ENCODE data around the gene STARD5.

Gene STARD5

DNA sequence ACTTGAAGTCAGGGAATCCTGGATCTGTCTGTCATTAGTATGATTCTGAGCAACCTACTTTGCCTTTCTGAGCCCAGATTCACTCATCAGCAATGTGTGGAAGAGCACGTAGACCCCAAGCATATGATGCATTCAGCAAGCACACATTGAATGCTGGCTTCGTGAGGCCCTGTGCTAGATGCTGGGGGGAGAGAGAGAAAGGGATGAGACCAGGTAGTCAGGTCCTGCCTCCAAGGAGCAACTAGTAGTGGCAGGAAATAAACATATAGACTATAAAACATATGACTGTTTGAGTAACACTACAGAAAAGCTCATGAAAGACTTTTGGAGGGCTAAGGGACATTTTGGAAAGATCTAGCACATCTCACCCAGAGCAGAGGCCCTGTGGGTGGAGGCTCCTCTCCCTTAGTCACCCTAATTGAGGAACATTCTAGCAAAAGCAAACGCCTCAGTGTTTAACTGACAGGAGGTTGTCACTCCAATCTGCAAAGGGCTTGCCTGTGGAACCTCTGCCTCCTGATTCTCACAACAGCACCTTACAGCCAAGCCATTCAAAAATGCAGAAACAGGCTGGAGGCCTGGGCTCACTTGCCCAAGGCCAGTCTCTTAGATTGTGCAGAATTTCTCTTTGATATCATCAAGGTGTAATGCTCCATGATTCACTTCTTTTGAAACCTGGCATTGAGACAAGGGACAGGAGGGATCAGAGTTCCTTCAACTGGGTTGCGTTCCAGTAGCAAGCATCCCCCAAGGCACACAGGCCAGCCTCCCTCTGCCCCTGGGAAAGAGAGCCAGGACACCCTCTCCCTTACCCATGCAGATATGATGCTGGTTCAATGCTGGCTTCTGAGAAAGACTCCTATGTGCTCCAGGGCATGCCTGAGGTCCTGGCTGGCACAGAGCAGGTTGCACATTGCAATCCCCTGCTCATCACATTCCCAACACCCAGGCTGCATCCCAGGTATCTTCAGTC lies 26.1 kb downstream of the STARD5 start:
- peak overlapping the region; percentile 50; the same call in 1 of the 2 replicates for H3K4me3 ChIP-seq (ENCODE audit: low read length)

DNA sequence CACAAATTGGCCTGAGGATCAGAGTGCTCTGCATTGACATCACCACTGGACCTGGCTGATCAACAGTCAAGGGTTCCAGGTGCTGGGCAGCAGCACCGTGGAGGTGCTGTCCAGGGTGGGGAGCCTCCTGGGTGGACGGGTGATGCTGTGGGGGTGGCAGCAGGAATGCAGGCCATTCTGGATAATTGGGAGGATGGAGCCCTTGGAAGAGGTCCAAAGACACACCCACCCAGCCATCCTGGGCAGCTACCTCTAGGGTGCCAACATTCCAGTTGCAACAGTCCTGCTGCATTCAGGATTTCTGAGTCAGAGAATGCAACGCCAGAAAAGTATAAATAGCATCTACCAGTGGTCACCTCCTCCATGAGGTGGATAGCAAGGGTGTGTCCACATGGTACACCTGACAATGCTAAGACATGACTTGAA lies 26.8 kb downstream of the STARD5 start:
- H3K4me3 ChIP-seq (ENCODE audit: low read length), result peak overlapping the region; percentile 50
- no peak for DNase-seq (ENCODE audit: low read depth, low spot score)

More for the DNA sequence above, 26.1 kb downstream of the STARD5 start:
- no peak for DNase-seq (ENCODE audit: low read depth, low spot score)

DNA sequence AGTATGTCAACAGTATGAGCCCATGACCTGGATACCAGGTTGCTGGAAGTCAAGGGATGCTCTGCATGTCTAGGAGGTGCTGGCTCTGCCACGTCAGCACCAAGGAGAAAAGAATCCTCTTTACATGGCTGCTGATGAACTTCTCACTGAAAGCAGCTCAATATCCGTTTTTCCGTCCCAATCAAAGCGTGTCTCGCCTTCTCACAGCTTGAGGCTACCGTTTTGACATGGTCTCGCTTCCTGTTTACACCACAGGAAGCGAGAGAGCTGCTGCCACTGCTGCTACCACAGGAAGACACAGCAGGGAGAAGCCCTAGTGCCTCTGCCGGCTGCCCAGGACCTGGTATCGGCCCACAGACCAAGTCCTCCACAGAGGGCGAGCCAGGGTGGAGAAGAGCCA lies 27.3 kb downstream of the STARD5 start:
- peak overlapping the region; percentile 50 for H3K4me3 ChIP-seq (ENCODE audit: low read length)

DNA sequence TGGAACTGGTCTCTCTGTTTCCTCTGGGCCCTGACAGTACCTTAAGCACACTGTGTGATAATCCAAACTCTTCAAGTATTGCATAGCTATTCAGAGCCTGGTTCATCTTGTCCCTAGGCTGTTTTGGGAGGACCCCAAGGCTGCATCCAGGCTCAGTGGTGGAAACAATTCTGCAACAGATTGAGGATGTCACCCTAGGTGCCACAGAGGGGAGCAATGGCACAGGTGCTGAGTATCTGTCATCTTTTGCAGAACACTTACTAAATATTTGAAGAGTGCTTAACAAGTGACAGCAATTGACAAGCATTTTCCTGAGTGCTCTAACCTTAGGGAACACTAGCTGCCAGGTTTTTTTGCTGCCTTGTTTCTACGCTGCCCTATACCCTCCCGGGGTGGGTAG lies 27.8 kb downstream of the STARD5 start:
- peak overlapping the region; percentile 50 for H3K4me3 ChIP-seq (ENCODE audit: low read length)
- no peak for DNase-seq (ENCODE audit: low read depth, low spot score)

More for the DNA sequence above, 27.3 kb downstream of the STARD5 start:
- DNase-seq (ENCODE audit: low read depth, low spot score), result peak; percentile 95

DNA sequence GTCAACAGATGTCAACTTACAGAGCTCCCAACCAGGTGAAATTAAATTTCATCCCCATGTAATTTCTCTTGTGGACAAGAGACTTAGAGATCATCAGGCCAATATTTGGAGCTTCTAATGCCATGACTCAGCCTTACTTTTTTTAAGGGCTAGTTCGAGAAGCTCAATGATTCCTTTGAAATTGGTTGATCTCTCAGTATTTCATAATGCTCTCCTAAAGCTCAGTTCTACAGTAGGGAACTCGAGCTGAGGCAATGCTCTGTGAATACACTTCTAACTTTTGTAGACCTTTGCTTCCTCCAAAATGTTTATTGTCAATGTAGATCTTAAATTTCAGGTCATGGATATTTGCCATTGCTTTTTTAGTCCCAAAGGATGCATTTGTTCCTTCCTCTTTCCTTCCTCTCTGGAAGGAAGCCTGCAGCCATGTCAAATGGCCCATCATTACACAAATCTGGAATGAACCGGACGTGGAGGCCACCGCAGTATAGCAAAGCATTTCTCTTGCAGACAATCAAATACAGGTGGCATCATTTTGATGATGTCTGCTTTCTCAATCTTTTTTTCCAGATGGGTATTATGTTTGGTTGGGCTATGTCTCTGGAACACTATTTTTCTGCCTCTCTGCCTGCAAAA lies 28.3 kb downstream of the STARD5 start:
- DNase-seq (ENCODE audit: low read depth, low spot score), result no peak
- peak overlapping the region; percentile 50; the same call in 1 of the 2 replicates for H3K4me3 ChIP-seq (ENCODE audit: low read length)

DNA sequence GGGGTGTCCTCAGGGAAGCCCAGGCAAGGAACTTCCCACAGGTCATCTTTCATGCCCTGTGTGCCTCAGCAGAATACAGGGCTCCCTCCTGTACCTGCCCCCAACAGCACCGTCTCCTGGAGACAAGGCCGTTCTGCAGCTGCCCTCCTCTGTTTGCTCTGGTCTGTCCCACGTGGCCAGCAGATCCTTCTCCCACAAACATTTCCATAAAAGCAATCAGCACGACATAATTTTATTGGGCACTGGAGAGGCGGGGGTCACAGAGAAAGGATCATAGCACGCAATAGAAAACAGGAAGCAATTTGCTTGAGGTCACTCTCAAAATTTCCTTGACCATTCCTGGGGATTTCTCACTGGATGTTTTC lies 29.4 kb downstream of the STARD5 start:
- no peak for DNase-seq (ENCODE audit: low read depth, low spot score)
- H3K4me3 ChIP-seq (ENCODE audit: low read length), result peak overlapping the region; percentile 43

DNA sequence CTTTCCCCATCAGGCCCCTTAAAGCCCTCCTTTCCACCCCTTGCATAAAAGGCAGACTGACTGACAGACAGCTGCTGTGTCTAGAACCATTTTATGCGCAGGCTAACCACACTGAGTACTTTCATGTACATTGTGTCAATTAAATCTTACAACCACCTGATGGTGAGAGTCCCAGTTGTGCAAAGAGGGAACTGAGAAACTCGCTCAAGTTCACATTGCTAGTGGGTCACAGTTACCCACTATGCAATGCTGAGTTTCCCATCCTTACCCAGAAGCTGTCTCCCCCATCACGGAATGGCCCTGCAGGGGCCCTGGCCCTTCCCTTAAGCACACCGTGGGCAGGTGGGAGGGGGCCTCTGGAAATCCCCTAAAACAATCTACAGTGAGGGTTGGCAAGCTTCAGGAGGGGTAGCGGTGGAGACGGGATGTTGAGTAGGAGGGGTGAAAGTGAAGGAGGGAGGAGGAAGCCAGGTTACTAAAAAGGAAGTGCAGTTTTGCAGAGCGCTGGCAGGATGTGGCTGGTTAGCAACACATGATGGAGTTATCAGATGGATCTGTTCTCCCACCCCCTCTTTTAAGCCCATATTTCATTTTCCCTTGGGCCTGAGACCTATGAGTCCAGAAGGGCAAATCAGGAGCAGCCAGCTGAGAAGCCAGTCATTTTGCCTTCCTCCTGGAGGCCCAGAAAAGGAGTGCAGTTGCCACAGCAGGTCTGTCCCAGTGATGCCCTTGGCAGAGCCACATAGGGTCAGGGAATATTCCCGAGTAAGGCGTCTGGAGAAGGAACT lies 30.0 kb downstream of the STARD5 start:
- DNase-seq (ENCODE audit: low read depth, low spot score), result peak; percentile 96
- peak overlapping the region; percentile 43 for H3K4me3 ChIP-seq (ENCODE audit: low read length)

DNA sequence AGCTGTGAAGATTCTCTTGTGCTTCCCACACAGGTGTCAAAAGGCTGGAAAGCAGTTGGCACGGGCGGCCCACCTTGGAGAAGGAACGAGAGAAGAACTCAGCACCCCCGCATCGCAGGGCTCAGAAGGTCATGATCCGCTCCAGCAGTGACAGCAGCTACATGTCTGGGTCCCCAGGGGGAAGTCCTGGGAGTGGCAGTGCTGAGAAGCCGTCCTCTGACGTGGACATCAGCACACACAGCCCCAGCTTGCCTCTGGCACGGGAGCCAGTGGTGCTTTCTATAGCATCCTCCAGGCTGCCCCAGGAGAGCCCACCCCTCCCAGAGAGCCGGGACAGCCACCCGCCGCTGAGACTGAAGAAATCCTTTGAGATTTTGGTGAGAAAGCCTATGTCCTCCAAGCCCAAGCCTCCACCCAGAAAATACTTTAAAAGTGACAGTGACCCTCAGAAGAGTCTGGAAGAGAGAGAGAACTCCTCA lies 31.4 kb downstream of the STARD5 start:
- no peak for DNase-seq (ENCODE audit: low read depth, low spot score)
- H3K4me3 ChIP-seq (ENCODE audit: low read length), result no peak overlapping the region

DNA sequence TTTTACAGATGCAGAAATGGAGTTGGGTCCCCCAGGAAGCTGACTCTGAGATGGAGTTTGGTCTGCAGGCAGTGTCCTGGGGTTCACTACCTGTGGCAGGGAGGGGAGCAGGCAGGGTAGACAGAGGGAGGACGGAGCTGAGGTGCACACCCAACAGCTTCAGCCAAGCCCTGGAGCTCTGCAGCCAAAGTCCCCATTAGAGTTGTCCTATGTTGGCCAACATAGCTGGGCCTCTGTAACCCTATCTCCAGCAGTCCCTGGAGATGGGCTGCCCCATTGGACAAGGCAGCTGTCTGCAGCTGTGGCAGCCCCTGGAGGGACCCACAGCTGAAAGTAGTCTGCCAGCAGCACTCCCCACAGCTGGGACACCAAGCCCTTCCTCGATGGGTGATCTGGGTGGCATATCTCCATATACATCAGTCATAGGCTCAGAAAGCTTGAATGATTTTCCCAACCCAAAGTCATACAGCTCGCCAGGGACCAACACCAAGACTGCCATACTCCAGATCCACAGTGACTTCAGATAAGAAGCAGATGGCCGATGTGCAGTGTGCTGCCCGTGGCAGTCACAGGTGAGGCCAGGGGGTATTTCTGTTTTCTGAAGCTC lies 31.9 kb downstream of the STARD5 start:
- DNase-seq (ENCODE audit: low read depth, low spot score), result no peak
- H3K4me3 ChIP-seq (ENCODE audit: low read length), result no peak overlapping the region

DNA sequence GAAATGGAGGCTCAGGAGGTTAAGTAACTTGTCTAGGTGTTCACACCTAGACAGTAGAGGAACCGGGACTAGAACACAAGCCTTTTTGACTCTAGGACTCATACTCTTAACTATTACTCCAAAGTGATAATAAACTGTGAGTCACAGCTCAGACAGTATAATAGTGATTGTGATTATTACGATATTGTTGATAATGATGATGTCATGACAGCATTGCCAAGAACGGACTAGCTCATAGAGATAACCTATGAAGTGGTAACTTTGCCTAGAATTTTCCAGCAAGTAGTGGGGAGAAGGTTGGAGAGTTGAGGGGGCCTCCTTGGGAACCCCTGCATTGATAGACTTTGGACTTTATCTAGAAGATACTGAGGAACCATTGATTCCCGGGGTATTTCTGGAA lies 34.0 kb downstream of the STARD5 start:
- no peak for DNase-seq (ENCODE audit: low read depth, low spot score)

DNA sequence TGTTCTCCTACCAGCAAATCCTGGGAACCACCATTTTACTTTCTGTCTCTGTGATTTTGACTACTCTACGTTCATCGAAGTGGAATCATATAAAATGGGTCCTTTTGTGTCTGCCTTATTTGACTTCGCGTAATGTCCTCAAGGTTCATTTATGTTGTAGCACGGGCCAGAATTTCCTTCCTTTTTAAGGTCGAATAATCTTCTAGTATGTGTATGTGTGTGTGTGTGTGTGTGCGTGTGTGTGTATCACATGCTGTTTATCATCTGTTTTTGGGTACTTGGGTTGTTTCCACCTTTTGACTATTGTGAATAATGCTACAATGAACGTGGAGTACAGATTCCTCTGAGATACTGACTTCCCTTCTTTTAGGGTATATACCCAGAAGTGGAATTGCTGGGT lies 35.3 kb downstream of the STARD5 start:
- no peak for DNase-seq (ENCODE audit: low read depth, low spot score)
- no peak overlapping the region for H3K4me3 ChIP-seq (ENCODE audit: low read length)

More for the DNA sequence above, 34.0 kb downstream of the STARD5 start:
- no peak overlapping the region for H3K4me3 ChIP-seq (ENCODE audit: low read length)

DNA sequence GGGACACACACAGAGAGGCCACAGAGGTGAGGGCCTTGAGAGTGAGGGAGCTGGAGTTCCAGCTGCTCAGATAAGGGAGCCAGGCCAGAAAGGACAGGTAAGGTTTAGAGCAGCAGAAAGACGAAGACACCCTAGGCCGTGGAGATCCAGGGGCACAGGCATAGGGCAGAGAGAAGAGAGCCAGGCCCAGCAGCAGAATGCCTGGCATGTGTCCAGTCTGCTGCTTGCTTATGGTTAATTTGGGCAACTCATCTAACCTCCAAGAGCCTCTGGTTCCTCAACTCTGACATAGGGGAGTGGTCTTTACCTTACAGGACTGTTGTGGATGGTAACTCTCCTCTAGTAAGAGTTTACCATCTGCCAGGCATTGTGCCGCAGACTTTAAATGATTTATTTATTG lies 35.9 kb downstream of the STARD5 start:
- H3K4me3 ChIP-seq (ENCODE audit: low read length), result no peak overlapping the region
- no peak for DNase-seq (ENCODE audit: low read depth, low spot score)

DNA sequence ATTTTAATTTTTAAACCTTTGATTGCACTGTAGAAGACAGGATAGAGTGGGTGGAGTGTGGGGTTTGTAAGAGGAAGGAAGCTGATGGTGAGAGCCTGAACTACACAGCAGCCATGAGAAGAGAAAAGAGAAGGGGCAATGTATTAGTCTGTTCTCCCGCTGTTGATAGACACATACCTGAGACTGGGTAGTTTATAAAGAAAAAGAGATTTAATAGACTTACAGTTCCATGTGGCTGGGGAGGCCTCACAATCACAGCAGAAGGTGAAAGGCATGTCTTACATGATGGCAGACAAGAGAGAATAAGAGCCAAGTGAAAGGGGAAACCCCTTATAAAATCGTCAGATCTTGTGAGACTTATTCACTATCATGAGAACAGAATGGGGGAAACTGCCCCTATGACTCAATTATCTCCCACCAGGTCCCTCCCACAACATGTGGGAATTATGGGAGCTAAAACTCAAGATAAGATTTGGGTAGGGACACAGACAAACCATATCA lies 37.3 kb downstream of the STARD5 start:
- no peak for DNase-seq (ENCODE audit: low read depth, low spot score)
- no peak overlapping the region for H3K4me3 ChIP-seq (ENCODE audit: low read length)

DNA sequence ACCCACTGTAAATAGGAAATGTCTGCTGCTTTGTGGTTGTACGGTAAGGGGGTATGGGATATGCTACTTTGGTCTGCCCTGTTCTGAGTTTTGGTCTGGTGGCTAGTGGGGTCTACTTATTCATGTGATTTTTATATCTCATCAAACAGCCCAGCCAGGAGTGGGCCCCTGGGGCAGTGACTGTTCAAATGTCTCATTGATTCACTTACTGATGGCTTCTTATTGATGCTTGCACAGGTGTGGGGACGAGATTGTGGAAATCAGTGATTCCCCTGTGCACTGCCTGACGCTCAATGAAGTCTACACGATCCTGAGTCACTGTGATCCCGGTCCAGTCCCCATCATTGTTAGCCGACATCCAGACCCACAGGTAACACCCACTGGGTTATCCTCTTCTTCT lies 38.5 kb downstream of the STARD5 start:
- no peak for DNase-seq (ENCODE audit: low read depth, low spot score)
- H3K4me3 ChIP-seq (ENCODE audit: low read length), result no peak overlapping the region

DNA sequence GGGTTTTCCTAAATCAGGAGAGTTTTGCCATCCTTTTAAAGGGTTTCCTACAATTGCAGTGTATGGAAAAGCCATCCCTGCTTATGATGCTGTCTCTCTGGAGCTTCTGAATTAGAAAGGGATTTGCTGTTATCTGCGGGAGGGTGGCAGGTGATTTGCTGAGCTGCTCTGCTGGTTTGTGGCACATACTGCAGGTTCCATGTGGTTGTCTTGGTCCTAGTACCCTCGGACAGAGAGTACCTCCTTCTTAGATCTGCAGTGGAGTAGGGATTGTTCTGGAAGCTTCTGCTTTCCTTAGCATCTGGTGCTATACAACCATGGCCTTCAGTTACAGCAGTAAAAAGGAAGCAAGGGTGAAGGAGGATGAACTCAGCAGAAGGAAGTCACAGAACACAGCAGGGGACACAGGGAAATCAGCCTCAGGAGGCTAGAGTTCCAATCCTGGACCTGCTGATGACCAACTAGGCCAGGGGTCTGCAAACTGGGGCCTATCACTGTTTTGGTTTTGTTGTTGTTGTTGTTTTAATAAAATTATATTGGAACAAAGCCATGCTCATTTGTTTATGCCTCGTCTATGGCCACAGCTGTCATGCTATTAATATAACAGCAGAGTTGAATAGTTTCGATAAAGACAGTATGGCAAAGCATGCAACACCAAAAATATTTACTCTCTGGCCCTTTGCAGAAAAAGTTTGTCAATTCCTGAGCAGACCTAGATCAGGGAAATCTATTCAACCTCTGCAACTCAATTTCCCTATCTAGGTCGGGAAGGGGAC lies 39.5 kb downstream of the STARD5 start:
- no peak for DNase-seq (ENCODE audit: low read depth, low spot score)
- H3K4me3 ChIP-seq (ENCODE audit: low read length), result no peak overlapping the region

DNA sequence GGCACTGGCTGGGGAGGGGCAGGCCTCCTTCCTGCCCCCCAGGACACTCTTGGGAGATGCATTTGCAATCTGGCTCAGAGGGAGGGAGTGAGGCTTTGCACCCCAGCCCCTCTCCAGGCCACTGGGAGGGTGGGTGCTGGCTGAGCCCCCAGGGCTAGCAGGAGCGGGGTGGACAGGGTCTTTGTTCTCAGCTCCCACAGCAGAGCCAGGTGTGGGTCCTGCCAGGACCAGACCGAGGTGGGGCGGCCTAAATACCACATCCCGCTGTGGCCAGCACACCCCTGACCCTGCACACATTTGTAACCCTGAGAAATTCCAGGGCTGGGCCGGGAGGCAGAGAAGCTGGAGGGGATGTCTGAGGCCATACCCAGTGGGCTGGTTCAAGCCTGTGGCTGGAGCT lies 41.0 kb downstream of the STARD5 start:
- H3K4me3 ChIP-seq (ENCODE audit: low read length), result no peak overlapping the region
- no peak for DNase-seq (ENCODE audit: low read depth, low spot score)

DNA sequence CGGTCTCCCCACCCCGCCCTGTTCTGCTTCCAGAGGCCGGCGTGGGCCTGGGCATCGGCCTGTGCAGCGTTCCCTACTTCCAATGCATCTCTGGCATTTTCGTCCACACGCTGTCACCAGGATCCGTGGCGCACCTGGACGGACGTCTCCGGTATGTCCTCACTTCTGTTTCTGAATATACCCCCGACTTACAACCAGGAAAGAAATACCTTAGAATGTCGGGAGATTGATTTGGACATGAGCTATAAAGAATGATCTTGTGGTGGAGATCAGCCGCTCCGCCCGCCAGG lies 41.4 kb downstream of the STARD5 start:
- H3K4me3 ChIP-seq (ENCODE audit: low read length), result no peak overlapping the region
- DNase-seq (ENCODE audit: low read depth, low spot score), result no peak
